ENCODE data around the gene GALNT8. TPM values are rescaled to one million over a fixed set of nuclear protein-coding genes. Genes with fewer than 3 reads are reported as not detected.

Gene GALNT8
- total RNA-seq, 1 donor: not detected

- TF ChIP-seq CTCF (IDR thresholded peaks at IDR 0.05; ENCODE audit: extremely low read depth, low read depth, low read length): no peak
- DNase-seq (ENCODE audit: insufficient read length, low spot score, missing footprints): no peak
- no peak overlapping the region for H2AFZ ChIP-seq (ENCODE audit: low read length)
Observed at GRCh38 chr12:4789776-4790175, 69.6 kb downstream of the GALNT8 start.

GRCh38 chr12:4791497-4791896 lies 71.3 kb downstream of the GALNT8 start:
- Histone ChIP-seq H3K79me2 (ENCODE audit: insufficient read depth, low read length) (no peaks in the 10 kb centered on the region), H3K9me3 (ENCODE audit: low read depth, low read length) (no peaks in the 10 kb centered on the region), H2AFZ (ENCODE audit: low read length) (no peak overlapping the region), H3K4me1 (ENCODE audit: insufficient read depth, low read length) (no peaks in the 10 kb centered on the region), H4K20me1 (ENCODE audit: insufficient read depth, low read length) (no peaks in the 10 kb centered on the region), H3K4me2 (ENCODE audit: insufficient read depth, low read length) (no peak overlapping the region), H3K27me3 (ENCODE audit: insufficient read depth, low read length) (no peaks in the 10 kb centered on the region), H3K27ac (ENCODE audit: low read depth, low read length) (no peak overlapping the region), H3K36me3 (ENCODE audit: insufficient read depth, low read length) (no peaks in the 10 kb centered on the region), H3K4me3 (ENCODE audit: insufficient read depth, low read length) (no peak overlapping the region)
- no peak for TF ChIP-seq CTCF (IDR thresholded peaks at IDR 0.05; ENCODE audit: extremely low read depth, low read depth, low read length)
- DNase-seq (ENCODE audit: insufficient read length, low spot score, missing footprints): no peak

More at GRCh38 chr12:4789776-4790175, 69.6 kb downstream of the GALNT8 start:
- Histone ChIP-seq H3K9me3 (ENCODE audit: low read depth, low read length) (no peaks in the 10 kb centered on the region), H3K4me1 (ENCODE audit: insufficient read depth, low read length) (no peaks in the 10 kb centered on the region), H3K4me2 (ENCODE audit: insufficient read depth, low read length) (no peak overlapping the region), H3K27me3 (ENCODE audit: insufficient read depth, low read length) (no peaks in the 10 kb centered on the region), H3K36me3 (ENCODE audit: insufficient read depth, low read length) (no peaks in the 10 kb centered on the region), H3K79me2 (ENCODE audit: insufficient read depth, low read length) (no peaks in the 10 kb centered on the region), H3K4me3 (ENCODE audit: insufficient read depth, low read length) (no peak overlapping the region), H4K20me1 (ENCODE audit: insufficient read depth, low read length) (no peaks in the 10 kb centered on the region), H3K27ac (ENCODE audit: low read depth, low read length) (no peak overlapping the region)

GRCh38 chr12:4794491-4794890 lies 74.3 kb downstream of the GALNT8 start:
- no peaks in the 10 kb centered on the region for H3K4me1 ChIP-seq (ENCODE audit: insufficient read depth, low read length)
- no peak for TF ChIP-seq CTCF (IDR thresholded peaks at IDR 0.05; ENCODE audit: extremely low read depth, low read depth, low read length)
- no peaks in the 10 kb centered on the region for H4K20me1 ChIP-seq (ENCODE audit: insufficient read depth, low read length)
- no peaks in the 10 kb centered on the region for H3K36me3 ChIP-seq (ENCODE audit: insufficient read depth, low read length)
- DNase-seq (ENCODE audit: insufficient read length, low spot score, missing footprints): no peak
- H3K4me3 ChIP-seq (ENCODE audit: insufficient read depth, low read length): no peak overlapping the region
- no peaks in the 10 kb centered on the region for H3K27me3 ChIP-seq (ENCODE audit: insufficient read depth, low read length)
- H3K9me3 ChIP-seq (ENCODE audit: low read depth, low read length): no peaks in the 10 kb centered on the region
- H3K27ac ChIP-seq (ENCODE audit: low read depth, low read length): no peak overlapping the region
- no peak overlapping the region for H2AFZ ChIP-seq (ENCODE audit: low read length)
- no peak overlapping the region for H3K4me2 ChIP-seq (ENCODE audit: insufficient read depth, low read length)
- H3K79me2 ChIP-seq (ENCODE audit: insufficient read depth, low read length): no peaks in the 10 kb centered on the region

GRCh38 chr12:4796216-4796615 lies 76.0 kb downstream of the GALNT8 start:
- Histone ChIP-seq H3K9me3 (ENCODE audit: low read depth, low read length) (no peaks in the 10 kb centered on the region), H3K27ac (ENCODE audit: low read depth, low read length) (no peak overlapping the region), H3K36me3 (ENCODE audit: insufficient read depth, low read length) (no peaks in the 10 kb centered on the region), H3K27me3 (ENCODE audit: insufficient read depth, low read length) (no peaks in the 10 kb centered on the region), H2AFZ (ENCODE audit: low read length) (no peak overlapping the region), H3K4me1 (ENCODE audit: insufficient read depth, low read length) (no peaks in the 10 kb centered on the region), H3K79me2 (ENCODE audit: insufficient read depth, low read length) (no peaks in the 10 kb centered on the region), H4K20me1 (ENCODE audit: insufficient read depth, low read length) (no peaks in the 10 kb centered on the region), H3K4me3 (ENCODE audit: insufficient read depth, low read length) (no peak overlapping the region), H3K4me2 (ENCODE audit: insufficient read depth, low read length) (no peak overlapping the region)
- DNase-seq (ENCODE audit: insufficient read length, low spot score, missing footprints): no peak
- no peak for TF ChIP-seq CTCF (IDR thresholded peaks at IDR 0.05; ENCODE audit: extremely low read depth, low read depth, low read length)

All from osteoblast (primary cell).